C4-2B (cell line): ENCODE data around the gene IL17C.

Source experiments
- H3K27ac ChIP-seq: fragments of 450-650 bp; 2 replicates; pipeline ENCODE4 v1.5.1; 2017
- CTCF ChIP-seq: fragments of 450-650 bp; conservative IDR thresholded peaks from 2 replicates; pipeline ENCODE4 v1.5.1; 2017; ENCODE audit warnings: mild to moderate bottlenecking
- ZFX ChIP-seq: fragments of 450-650 bp; IDR thresholded peaks from 2 replicates; pipeline ENCODE4 v1.6.1; 2017

The IL17C gene

GRCh38 chr16:88653596-88654362 is 15.4 kb downstream of the IL17C start:
- no peak for TF ChIP-seq CTCF
- no peak for TF ChIP-seq ZFX
- H3K27ac ChIP-seq: no peak overlapping the region

- TF ChIP-seq ZFX: no peak
- no peak for TF ChIP-seq CTCF
- H3K27ac ChIP-seq: no peak overlapping the region
These were observed 16.1 kb downstream of the IL17C start for GRCh38 chr16:88654363-88655052.

DNA sequence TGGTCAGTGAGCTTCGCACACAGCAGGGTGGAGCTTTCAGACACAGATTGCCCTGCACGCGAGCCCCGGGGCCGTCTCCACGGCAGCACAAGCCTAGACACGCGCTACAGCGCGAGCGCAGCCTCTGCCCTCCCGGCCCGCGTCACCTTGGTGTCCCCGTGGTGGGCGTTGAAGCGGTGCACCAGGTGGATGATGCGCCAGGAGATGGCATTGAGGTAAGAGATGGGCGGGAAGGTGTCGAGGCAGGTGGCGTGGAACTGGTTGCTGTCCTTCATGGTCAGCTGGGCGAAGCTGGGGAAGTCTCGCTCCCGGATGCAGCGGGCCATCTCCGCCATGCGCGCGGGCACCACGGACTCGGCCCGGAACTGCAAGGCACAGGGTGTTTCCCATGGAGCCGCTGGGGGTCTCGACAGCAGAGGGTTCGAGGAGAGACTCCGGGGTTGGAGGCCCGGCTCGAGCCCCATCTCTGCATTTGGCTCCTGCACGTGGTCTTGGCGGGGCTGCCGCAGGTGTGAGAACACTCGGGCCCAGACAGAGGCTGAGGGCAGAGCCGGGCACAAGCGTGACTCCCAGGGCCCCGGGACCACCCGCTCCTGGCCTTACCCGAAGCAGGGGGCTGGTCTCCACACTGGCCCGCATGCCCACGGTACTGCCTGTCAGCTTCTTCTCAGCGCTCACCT is 16.8 kb downstream of the IL17C start:
- no peak overlapping the region for H3K27ac ChIP-seq
- TF ChIP-seq CTCF: no peak
- TF ChIP-seq ZFX: no peak

DNA sequence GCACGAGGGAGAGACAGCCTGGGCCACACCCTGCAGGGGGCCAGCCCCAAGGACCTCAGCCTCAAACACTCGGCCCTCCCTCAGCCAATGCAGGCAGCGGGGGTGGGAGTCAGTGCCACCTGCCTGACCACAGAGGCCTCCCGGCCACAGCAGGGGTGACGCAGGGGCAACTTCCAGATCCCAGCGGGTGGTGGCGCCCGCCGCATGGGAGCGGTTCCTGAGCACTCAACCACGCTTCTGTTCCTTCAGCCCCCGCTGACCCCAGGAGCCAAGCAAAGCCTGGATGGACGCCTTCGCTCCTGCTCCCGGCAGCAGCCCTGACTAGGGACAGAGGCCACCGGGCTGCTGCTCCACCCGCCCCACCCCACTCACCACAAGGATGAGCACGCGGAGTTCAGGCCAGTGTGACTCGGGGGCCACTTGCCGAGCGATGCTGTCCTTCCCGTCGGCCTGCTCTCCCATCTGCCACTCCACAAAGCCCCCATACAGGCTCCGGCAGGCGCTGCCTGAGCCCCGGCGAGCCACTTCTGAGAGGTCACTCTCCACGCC is 17.4 kb downstream of the IL17C start:
- no peak overlapping the region for H3K27ac ChIP-seq
- TF ChIP-seq ZFX (no peak), CTCF (no peak)

- no peak overlapping the region for H3K27ac ChIP-seq
- TF ChIP-seq ZFX (no peak), CTCF (no peak)
These were observed 18.1 kb downstream of the IL17C start for GRCh38 chr16:88656291-88656980.

DNA sequence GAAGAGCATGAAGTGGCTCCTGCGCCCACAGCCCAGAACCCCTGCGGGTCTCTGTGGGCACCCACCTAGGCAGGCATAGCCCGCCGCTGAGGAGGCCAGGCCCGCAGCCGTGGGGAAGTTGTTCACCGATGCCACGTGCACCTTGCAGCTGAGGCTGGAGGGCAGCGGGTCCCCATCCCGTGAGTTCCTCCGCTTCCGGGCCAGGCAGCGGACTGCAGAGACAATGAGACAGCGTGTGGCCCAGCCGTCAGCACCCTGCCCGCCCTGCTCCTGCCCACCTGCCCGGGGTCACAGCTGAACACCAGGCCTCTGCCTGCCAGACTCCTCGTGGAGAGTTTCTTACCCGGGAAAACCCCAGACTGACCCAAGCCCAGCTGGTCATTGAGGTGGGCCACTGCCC is 19.0 kb downstream of the IL17C start:
- H3K27ac ChIP-seq: no peak overlapping the region
- TF ChIP-seq ZFX: no peak
- no peak for TF ChIP-seq CTCF
